IPS-18c (cell line): ENCODE measurements around the gene USP16.
"Not testable (repeated sequence)": the region's sequence is repeated elsewhere in the genome, so short reads cannot be mapped to it uniquely, and the experiment has no call there.

Source experiments
- H3K4me3 ChIP-seq: 2 replicates; pipeline ENCODE4 v1.7.0; 2013; ENCODE audit warnings: low read depth, mild to moderate bottlenecking, low read length, moderate library complexity; ENCODE audit not compliant: insufficient read depth
- H3K9me3 ChIP-seq: one replicate; pipeline ENCODE4 v1.6.1; 2013; ENCODE audit warnings: mild to moderate bottlenecking, low read length, moderate library complexity; ENCODE audit not compliant: control insufficient read depth, insufficient read depth

Gene USP16

GRCh38 chr21:29075706-29076466 lies 51.4 kb downstream of the USP16 start:
- H3K4me3 ChIP-seq, result no peak overlapping the region
- no peaks in the 10 kb centered on the region for H3K9me3 ChIP-seq

DNA sequence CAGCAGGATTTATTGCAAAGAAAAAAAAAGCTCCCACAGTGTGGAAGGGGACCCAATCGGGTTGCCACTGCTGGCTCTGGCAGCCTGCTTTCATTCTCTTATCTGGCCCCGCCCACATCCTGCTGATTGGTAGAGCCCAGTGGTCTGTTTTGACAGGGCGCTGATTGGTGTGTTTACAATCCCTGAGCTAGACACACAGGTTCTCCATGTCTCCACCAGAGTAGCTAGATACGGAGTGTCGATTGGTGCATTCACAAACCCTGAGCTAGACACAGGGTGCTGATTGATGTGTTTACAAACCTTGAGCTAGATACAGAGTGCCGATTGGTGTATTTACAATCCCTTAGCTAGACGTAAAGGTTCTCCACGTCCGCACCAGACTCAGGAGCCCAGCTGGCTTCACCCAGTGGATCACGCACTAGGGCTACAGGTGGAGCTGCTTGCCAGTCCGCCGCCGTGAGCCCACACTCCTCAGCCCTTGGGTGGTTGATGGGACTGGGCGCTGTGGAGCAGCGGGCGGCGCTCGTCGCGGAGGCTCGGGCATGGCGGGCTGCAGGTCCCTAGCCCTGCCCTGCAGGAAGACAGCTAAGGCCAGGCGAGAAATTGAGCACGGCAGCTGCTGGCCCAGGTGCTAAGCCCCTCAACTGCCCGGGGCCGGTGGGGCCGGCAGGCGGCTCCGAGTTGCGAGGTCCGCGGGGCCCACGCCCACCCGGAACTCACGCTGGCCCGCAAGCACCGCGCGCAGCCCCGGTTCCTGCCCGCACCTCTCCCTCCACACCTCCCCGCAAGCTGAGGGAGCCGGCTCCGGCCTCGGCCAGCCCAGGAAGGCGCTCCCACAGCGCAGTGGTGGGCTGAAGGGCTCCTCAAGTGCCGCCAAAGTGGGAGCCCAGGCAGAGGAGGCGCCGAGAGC lies 52.5 kb downstream of the USP16 start:
- H3K9me3 ChIP-seq, H3K4me3 ChIP-seq: not testable (repeated sequence)

GRCh38 chr21:29077651-29078090 lies 53.2 kb downstream of the USP16 start:
- H3K9me3 ChIP-seq, result no peaks in the 10 kb centered on the region
- no peak overlapping the region for H3K4me3 ChIP-seq

DNA sequence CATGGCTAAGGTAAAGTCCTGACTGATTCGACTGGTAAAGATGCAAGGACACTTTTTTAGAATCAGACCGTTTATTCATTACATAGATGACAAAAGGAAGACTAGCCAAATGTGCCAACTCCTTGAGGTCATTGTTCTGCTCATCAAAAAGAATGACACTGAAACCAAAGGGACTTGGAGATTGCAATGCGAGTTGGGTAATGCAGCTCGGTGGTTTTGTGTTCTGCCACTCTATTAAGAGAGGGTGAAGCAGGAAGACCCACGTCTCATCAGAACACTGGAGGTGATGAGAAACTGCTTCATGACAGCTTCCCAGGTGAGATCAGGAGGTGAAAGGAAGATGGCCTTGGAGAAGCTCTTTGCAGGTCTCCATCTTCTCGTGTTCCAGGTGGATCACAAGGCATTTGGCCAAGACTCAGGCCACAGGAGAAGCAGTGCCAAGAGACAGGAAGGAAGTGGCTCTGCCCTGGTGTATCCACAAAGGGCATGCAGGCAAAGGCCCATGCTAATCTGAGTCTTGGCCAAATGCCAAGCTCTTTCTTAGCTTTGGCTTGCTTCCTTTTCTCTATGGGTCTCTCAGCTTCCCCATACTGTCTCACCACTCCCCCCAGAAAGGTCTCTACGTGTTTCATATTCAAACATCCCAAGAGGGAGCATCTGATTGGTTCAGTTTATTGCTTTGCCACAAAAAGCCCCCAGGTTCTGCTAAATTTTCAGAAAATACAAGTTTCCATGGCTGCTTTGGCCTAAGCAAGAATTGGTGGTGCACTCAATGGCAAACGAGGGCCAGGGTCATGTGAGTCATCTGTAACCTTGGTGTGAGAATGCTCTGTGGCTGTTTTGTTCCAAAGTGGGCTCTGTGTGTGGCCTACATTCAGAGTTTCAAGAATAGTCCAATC lies 54.6 kb downstream of the USP16 start:
- Histone ChIP-seq H3K9me3 (no peaks in the 10 kb centered on the region), H3K4me3 (no peak overlapping the region)

DNA sequence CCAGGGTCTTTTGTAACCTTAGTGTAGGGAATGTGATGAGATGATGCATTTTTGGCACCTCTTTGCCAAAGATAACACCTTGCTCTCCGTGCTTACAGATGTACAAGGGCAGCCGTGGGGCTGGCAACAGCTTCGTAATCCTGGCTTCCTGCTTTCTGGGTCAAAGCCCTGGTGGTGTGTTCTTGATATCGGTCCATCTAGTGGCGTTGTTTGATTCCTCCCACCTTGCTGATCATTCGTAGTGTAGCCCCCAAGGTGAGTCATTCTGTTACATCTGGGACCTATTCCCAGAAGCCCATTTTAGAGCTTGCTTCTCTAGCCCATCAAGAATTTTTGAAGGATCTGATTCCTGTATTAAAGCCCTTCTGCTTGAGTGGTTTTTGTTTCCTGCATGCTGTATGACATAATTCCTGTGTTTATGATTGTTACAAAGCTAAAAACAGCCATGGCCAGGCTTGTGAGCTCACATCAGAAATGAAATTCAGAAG lies 56.0 kb downstream of the USP16 start:
- Histone ChIP-seq H3K9me3 (no peaks in the 10 kb centered on the region), H3K4me3 (no peak overlapping the region)

DNA sequence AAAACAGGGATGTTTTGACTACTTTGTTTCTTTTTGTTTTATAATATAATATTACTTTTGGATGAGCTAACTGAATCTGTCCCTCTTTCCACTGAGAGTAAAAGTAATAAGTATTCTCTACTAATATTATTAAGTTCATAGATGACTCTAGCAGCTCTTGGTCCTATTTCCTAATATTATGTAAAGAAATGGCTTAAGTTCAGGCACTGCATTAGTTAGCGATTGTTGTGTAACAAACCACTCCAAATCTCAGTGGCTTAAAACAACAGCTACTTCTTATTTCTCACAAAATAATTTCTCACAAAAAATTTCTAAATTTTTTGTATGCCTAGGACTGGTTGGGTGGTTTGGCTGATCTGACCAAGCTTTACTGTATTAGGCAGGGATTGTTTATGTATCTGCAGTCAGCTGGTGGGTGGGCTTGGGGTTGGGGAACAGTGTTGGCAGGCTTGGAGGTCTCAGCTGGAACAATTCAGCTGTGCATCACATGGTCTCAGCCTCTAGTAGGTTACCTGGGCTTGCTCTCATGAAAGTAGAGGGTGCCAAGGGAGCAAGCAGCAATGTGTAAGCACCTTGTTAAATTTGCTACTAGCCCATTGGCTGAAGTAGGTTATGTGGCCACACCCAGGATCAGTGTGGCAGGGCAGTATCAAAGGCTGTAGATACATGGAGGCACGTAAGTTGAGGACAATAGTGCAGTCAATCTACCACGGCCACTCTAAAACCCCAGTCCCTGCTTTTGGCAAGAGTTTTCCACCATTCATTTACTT lies 57.8 kb downstream of the USP16 start:
- no peak overlapping the region for H3K4me3 ChIP-seq
- no peaks in the 10 kb centered on the region for H3K9me3 ChIP-seq

- H3K9me3 ChIP-seq, result no peaks in the 10 kb centered on the region
- H3K4me3 ChIP-seq, result no peak overlapping the region
These were observed 58.8 kb downstream of the USP16 start for GRCh38 chr21:29083306-29083705.

DNA sequence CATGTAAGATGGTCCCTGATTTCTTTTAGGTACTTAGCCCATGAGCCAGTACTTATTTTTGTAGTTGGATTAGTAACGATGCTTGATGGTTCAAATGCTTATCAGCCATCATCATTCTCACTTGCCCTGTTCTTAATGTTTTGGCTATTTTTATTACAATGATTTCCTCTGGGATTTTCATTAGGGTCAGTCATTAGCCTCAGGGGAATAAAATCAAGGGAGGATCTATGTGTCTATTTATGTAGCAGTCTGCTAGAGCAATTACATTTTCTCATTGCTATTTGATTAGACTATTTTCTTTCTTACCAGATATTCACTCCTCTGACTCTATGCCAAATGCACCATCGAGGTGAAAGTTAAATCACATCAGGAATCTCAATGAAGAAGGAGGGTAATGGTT lies 59.9 kb downstream of the USP16 start:
- Histone ChIP-seq H3K4me3 (no peak overlapping the region), H3K9me3 (no peaks in the 10 kb centered on the region)

- no peak overlapping the region for H3K4me3 ChIP-seq
- H3K9me3 ChIP-seq, result no peaks in the 10 kb centered on the region
These were observed 60.8 kb downstream of the USP16 start for GRCh38 chr21:29085106-29085752.

GRCh38 chr21:29091033-29091432 lies 66.6 kb downstream of the USP16 start:
- no peak overlapping the region for H3K4me3 ChIP-seq
- no peaks in the 10 kb centered on the region for H3K9me3 ChIP-seq

- Histone ChIP-seq H3K4me3 (no peak overlapping the region), H3K9me3 (no peaks in the 10 kb centered on the region)
These were observed 67.9 kb downstream of the USP16 start for GRCh38 chr21:29092102-29092959.

DNA sequence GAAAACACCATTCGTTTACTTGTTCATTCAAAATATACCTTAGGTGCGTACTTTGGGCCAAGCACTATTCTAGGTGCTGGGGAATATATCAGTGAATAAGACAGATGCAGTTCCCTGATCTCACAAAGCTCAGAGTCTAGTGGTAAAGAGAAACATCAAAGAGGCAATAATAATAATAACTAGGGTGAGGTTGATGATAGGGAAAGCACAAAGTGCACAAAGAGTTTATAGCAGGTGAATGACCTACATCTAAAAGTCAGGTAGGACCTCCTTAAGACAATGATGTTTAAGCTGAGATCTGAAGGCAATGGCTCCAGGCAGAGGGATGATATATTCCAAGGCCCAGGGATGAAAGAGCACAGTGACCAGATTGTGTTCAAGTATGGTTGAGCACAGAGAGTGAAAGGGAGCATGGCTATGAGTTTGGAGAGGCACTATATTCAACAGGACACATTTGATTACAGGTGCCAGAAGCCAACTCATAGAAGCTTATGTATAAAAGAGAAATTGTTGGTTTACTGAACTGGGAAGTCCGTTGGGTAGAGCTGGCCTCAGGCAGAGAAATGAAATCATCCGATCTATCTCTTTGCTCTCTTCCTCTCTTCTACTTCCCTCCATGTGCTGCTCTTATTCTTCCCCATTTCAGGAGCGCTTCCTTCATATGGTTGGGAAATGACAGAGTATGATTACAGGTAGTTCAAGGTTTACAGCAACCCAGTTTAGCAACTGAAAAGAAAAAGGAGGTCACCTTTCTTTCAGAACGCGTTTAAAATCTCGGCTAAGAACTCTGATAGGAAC lies 71.9 kb downstream of the USP16 start:
- H3K9me3 ChIP-seq, result no peaks in the 10 kb centered on the region
- H3K4me3 ChIP-seq, result no peak overlapping the region

DNA sequence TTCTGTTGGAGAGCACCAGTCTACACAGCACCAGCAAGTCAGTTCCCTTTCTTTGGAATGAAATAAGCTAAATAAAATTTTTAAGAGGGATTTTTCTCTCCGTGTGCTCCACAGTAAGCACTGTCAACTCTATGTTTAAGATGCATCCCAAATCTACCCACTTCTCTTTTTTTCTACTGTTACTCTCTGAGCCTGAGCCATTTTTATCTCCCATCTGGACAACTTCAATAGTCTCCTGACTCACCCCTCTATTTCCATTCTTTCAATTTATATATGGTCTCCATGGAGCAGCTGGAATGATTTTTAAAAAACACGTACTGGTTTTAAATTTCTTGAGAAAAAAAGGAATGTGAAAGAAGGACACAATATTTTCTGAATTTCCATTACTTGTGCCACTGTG lies 73.7 kb downstream of the USP16 start:
- no peak overlapping the region for H3K4me3 ChIP-seq
- H3K9me3 ChIP-seq, result peaks cover 2% of the 10 kb centered on the region

DNA sequence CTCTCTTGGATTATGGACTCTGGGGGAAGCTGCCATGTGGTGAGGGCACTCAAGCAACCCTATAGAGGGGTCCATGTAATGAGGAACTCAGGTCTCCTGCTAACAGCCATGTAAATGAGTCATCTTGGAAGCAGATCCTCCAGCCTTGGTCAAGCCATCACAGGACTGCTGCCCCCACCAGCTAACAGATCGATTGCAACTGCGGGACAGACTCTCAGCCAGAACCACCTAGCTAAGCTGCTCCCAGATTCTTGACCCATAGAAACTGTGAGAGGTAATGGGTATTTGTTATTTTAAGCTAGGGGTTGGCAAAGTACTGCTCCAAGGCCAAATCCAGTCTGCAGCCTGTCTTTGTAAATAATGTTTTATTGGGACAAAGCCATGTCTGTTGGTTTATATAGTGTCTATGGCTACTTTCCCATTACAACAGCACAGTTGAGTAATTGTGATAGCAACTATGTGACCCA lies 78.4 kb downstream of the USP16 start:
- no peak overlapping the region for H3K4me3 ChIP-seq
- peaks cover 2% of the 10 kb centered on the region for H3K9me3 ChIP-seq
